ENCODE data around the gene DLG2. TPM values are rescaled to one million over a fixed set of nuclear protein-coding genes. Genes with fewer than 3 reads are reported as not detected.

DLG2 gene
- total and polyA plus RNA-seq, 7 donors, result 0.23 to 5.3 (median 3.4) TPM

- Histone ChIP-seq H3K9me3 (no peaks in the 10 kb centered on the region), H3K27me3 (ENCODE audit: insufficient read depth in 3 of 3, low read length in 2 of 3) (no peaks in the 10 kb centered on the region), H3K4me3 (no peak overlapping the region), H3K36me3 (ENCODE audit: insufficient read depth in 1 of 2, low read depth in 1 of 2) (no peaks in the 10 kb centered on the region), H3K4me1 (peaks cover 4% of the 10 kb centered on the region), H3K27ac (no peak overlapping the region)
- intact Hi-C loops (cut with DNase I), result no loop called here
- ATAC-seq (no peak), DNase-seq (no peak)
- WGBS, 3 donors, result 96 to 100% (median 98%) methylated on average over 2 of the region's 2 CpGs
- TF ChIP-seq CTCF (IDR thresholded peaks at IDR 0.05), result no peak
Observed at GRCh38 chr11:84884836-84885235, 742.3 kb downstream of the DLG2 start.

GRCh38 chr11:84882056-84882455, 745.1 kb downstream of the DLG2 start:
- Histone ChIP-seq H3K9me3 (no peaks in the 10 kb centered on the region), H3K4me3 (no peak overlapping the region), H3K27me3 (ENCODE audit: insufficient read depth in 3 of 3, low read length in 2 of 3) (no peaks in the 10 kb centered on the region), H3K4me1 (peaks cover 4% of the 10 kb centered on the region), H3K27ac (no peak overlapping the region), H3K36me3 (ENCODE audit: insufficient read depth in 1 of 2, low read depth in 1 of 2) (no peaks in the 10 kb centered on the region)
- WGBS, 3 donors, result 53 to 60% (median 53%) methylated on average over 2 of the region's 2 CpGs
- intact Hi-C loops (cut with DNase I), result no loop called here
- ATAC-seq, result no peak
- no peak for TF ChIP-seq CTCF (IDR thresholded peaks at IDR 0.05)
- DNase-seq, result no peak

- Histone ChIP-seq H3K36me3 (ENCODE audit: insufficient read depth in 1 of 2, low read depth in 1 of 2) (no peaks in the 10 kb centered on the region), H3K4me3 (no peak overlapping the region), H3K4me1 (peaks cover 2% of the 10 kb centered on the region), H3K27me3 (ENCODE audit: insufficient read depth in 3 of 3, low read length in 2 of 3) (no peaks in the 10 kb centered on the region), H3K27ac (no peak overlapping the region), H3K9me3 (no peaks in the 10 kb centered on the region)
- intact Hi-C loops (cut with DNase I), result no loop called here
- no peak for ATAC-seq
- 95 to 98% (median 97%) methylated on average over 2 of the region's 2 CpGs for WGBS, 3 donors
- no peak for DNase-seq
- no peak for TF ChIP-seq CTCF (IDR thresholded peaks at IDR 0.05)
Observed at GRCh38 chr11:84871116-84871515, 756.0 kb downstream of the DLG2 start.

GRCh38 chr11:84870486-84870885, 756.7 kb downstream of the DLG2 start:
- H3K4me3 ChIP-seq, result no peak overlapping the region
- no peaks in the 10 kb centered on the region for H3K27me3 ChIP-seq (ENCODE audit: insufficient read depth in 3 of 3, low read length in 2 of 3)
- ATAC-seq, result no peak
- H3K9me3 ChIP-seq, result no peaks in the 10 kb centered on the region
- peaks cover 9% of the 10 kb centered on the region for H3K4me1 ChIP-seq
- H3K36me3 ChIP-seq (ENCODE audit: insufficient read depth in 1 of 2, low read depth in 1 of 2), result no peaks in the 10 kb centered on the region
- WGBS, 3 donors, result 98 to 100% (median 99%) methylated on average over 1 of the region's 1 CpG
- intact Hi-C loops (cut with DNase I), result no loop called here
- DNase-seq, result no peak
- no peak for TF ChIP-seq CTCF (IDR thresholded peaks at IDR 0.05)
- no peak overlapping the region for H3K27ac ChIP-seq

- Histone ChIP-seq H3K27me3 (ENCODE audit: insufficient read depth in 3 of 3, low read length in 2 of 3) (no peaks in the 10 kb centered on the region), H3K27ac (no peak overlapping the region), H3K4me1 (peaks cover 13% of the 10 kb centered on the region), H3K36me3 (ENCODE audit: insufficient read depth in 1 of 2, low read depth in 1 of 2) (no peaks in the 10 kb centered on the region), H3K4me3 (no peak overlapping the region), H3K9me3 (no peaks in the 10 kb centered on the region)
- TF ChIP-seq CTCF (IDR thresholded peaks at IDR 0.05), result no peak
- intact Hi-C loops (cut with DNase I), result no loop called here
- no peak for ATAC-seq
- 86 to 89% (median 87%) methylated on average over 2 of the region's 2 CpGs for WGBS, 3 donors
- DNase-seq, result no peak
Observed at GRCh38 chr11:84866922-84867321, 760.2 kb downstream of the DLG2 start.
